IMR-90 (cell line): ENCODE data around the gene GLE1. TPM values are rescaled to one million over a fixed set of nuclear protein-coding genes. Genes with fewer than 3 reads are reported as not detected.

Experiments
- ATAC-seq: fragments of 200-7000 bp; cut with Tn5 transposase; 2 replicates; pipeline ENCODE4 v1.9.1; 2020; ENCODE audit warnings: low read depth, mild to moderate bottlenecking, moderate library complexity
- BruUV-seq: library from RNA; stranded (reverse); fragments of 400-500 nt; replicated peaks from 2 replicates; lab custom pipeline; 2021; lab: Mats Ljungman, UMichigan
- CTCF ChIA-PET: fragments of 300-600 bp; formaldehyde crosslinking; extraction: SDS; loops from one replicate; lab custom pipeline; 2021; ENCODE audit warnings: antibody characterized with exemption; lab: Yijun Ruan, JAX
- POLR2A ChIA-PET: fragments of 300-600 bp; sonication (Branson Sonifier 250); formaldehyde crosslinking; loops from one replicate; lab custom pipeline; 2022; ENCODE audit warnings: antibody characterized with exemption; ENCODE audit not compliant: unreplicated experiment; lab: Charles Lee
- DNase-seq: peaks from one replicate; pipeline ENCODE4 v3.0.0; 2013
- H2AFZ ChIP-seq: replicated peaks from 2 replicates; pipeline ENCODE3; 2013; ENCODE audit warnings: low read length, mild to moderate bottlenecking; ENCODE audit not compliant: poor library complexity
- H2AK5ac ChIP-seq: 2 replicates; pipeline ENCODE4 v1.6.1; 2013; ENCODE audit warnings: low read depth, low read length, inconsistent platforms
- H2AK9ac ChIP-seq: replicated peaks from 2 replicates; pipeline ENCODE3; 2013; ENCODE audit warnings: mild to moderate bottlenecking, low read depth, low read length, moderate library complexity; ENCODE audit not compliant: poor library complexity
- H2BK120ac ChIP-seq: 2 replicates; pipeline ENCODE4 v1.6.1; 2013; ENCODE audit warnings: low read depth, low read length, inconsistent platforms
- H2BK15ac ChIP-seq: 3 replicates; pipeline ENCODE4 v1.6.1; 2013; ENCODE audit warnings: low read depth, low read length, inconsistent platforms
- H2BK20ac ChIP-seq: 2 replicates; pipeline ENCODE4 v1.6.1; 2013; ENCODE audit warnings: low read depth, mild to moderate bottlenecking, inconsistent platforms, low read length, moderate library complexity
- H2BK5ac ChIP-seq: 2 replicates; pipeline ENCODE4 v1.6.1; 2013; ENCODE audit warnings: mild to moderate bottlenecking, low read depth, low read length, inconsistent platforms; ENCODE audit not compliant: poor library complexity, severe bottlenecking
- H3K14ac ChIP-seq: replicated peaks from 2 replicates; pipeline ENCODE4 v1.6.1; 2013; ENCODE audit warnings: low read depth, low read length, inconsistent platforms
- H3K18ac ChIP-seq: 2 replicates; pipeline ENCODE4 v1.6.1; 2013; ENCODE audit warnings: low read depth, low read length, control low read depth
- H3K23ac ChIP-seq: 2 replicates; pipeline ENCODE4 v1.6.1; 2013; ENCODE audit warnings: low read depth, low read length, inconsistent platforms
- H3K27ac ChIP-seq: 2 replicates; pipeline ENCODE4 v1.5.1; 2013; ENCODE audit warnings: mild to moderate bottlenecking, control low read depth, low read length; ENCODE audit not compliant: insufficient read depth
- H3K27me3 ChIP-seq: 2 replicates; pipeline ENCODE4 v1.6.1; 2013; ENCODE audit warnings: low read length; ENCODE audit not compliant: control insufficient read depth, insufficient read depth
- H3K36me3 ChIP-seq: 2 replicates; pipeline ENCODE4 v1.6.1; 2013; ENCODE audit warnings: low read length, mixed read lengths; ENCODE audit not compliant: control insufficient read depth, insufficient read depth
- H3K4ac ChIP-seq: 2 replicates; pipeline ENCODE4 v1.6.1; 2013; ENCODE audit warnings: low read depth, low read length, inconsistent platforms
- H3K4me1 ChIP-seq: 2 replicates; pipeline ENCODE4 v1.6.1; 2013; ENCODE audit warnings: low read length, mixed read lengths; ENCODE audit not compliant: control insufficient read depth, insufficient read depth
- H3K4me2 ChIP-seq: 2 replicates; pipeline ENCODE4 v1.6.1; 2013; ENCODE audit warnings: low read depth, mild to moderate bottlenecking, control low read depth, low read length, moderate library complexity
- H3K4me3 ChIP-seq: 2 replicates; pipeline ENCODE4 v1.5.1; 2013; ENCODE audit warnings: low read depth, mild to moderate bottlenecking, control low read depth, low read length, moderate library complexity; ENCODE audit not compliant: insufficient read depth
- H3K56ac ChIP-seq: 2 replicates; pipeline ENCODE4 v1.6.1; 2013; ENCODE audit warnings: low read length, inconsistent platforms; ENCODE audit not compliant: insufficient read depth; ENCODE audit errors: extremely low read depth
- H3K79me1 ChIP-seq, 2 experiments: 2 replicates each; pipeline ENCODE4 v1.6.1; 2013; ENCODE audit warnings: low read length in 2 of 2, inconsistent platforms in 1 of 2, low read depth in 1 of 2
- H3K9ac ChIP-seq: 2 replicates; pipeline ENCODE4 v1.6.1; 2013; ENCODE audit warnings: low read depth, low read length, control low read depth
- H3K9me1 ChIP-seq: 2 replicates; pipeline ENCODE4 v1.6.1; 2013; ENCODE audit warnings: low read length, inconsistent platforms; ENCODE audit not compliant: insufficient read depth
- H3K9me3 ChIP-seq: 2 replicates; pipeline ENCODE4 v1.6.1; 2013; ENCODE audit warnings: low read length; ENCODE audit not compliant: control insufficient read depth, insufficient read depth
- H4K20me1 ChIP-seq: 2 replicates; pipeline ENCODE4 v1.6.1; 2013; ENCODE audit warnings: low read length, inconsistent platforms; ENCODE audit not compliant: insufficient read depth
- H4K5ac ChIP-seq: 2 replicates; pipeline ENCODE4 v1.6.1; 2013; ENCODE audit warnings: mild to moderate bottlenecking, low read depth, low read length, control low read depth
- H4K8ac ChIP-seq, 2 experiments: 2 replicates each; pipeline ENCODE4 v1.6.1; 2013; ENCODE audit warnings: low read depth in 2 of 2, low read length in 2 of 2, control low read depth in 1 of 2, inconsistent platforms in 1 of 2
- H4K91ac ChIP-seq: 2 replicates; pipeline ENCODE4 v1.6.1; 2013; ENCODE audit warnings: low read depth, low read length, inconsistent platforms; ENCODE audit not compliant: insufficient read depth
- BHLHE40 ChIP-seq: fragments of 150-350 bp; IDR thresholded peaks from 2 replicates; pipeline ENCODE4 v1.6.1; 2016; ENCODE audit warnings: mild to moderate bottlenecking, low read depth, low read length
- CEBPB ChIP-seq: IDR thresholded peaks from 2 replicates; pipeline ENCODE4 v1.6.1; 2012; ENCODE audit warnings: low read depth, low read length, improper control_type of control experiment
- FOS ChIP-seq: fragments of 150-350 bp; IDR thresholded peaks from 2 replicates; pipeline ENCODE4 v1.6.1; 2016; ENCODE audit warnings: low read depth, low read length
- MAFK ChIP-seq: IDR thresholded peaks from 2 replicates; pipeline ENCODE4 v1.6.1; 2012; ENCODE audit warnings: low read depth, low read length, improper control_type of control experiment
- MAZ ChIP-seq: IDR thresholded peaks from 2 replicates; pipeline ENCODE4 v1.6.1; 2012; ENCODE audit warnings: low read depth, mild to moderate bottlenecking, low read length, improper control_type of control experiment, moderate library complexity, borderline replicate concordance
- MXI1 ChIP-seq: IDR thresholded peaks from 2 replicates; pipeline ENCODE4 v1.6.1; 2012; ENCODE audit warnings: low read depth, mild to moderate bottlenecking, low read length, moderate library complexity, borderline replicate concordance
- NFE2L2 ChIP-seq: fragments of 150-350 bp; IDR thresholded peaks from 2 replicates; pipeline ENCODE4 v1.6.1; 2016; ENCODE audit warnings: low read depth, mild to moderate bottlenecking, low read length
- POLR2A ChIP-seq: IDR thresholded peaks from 2 replicates; pipeline ENCODE4 v1.6.1; 2012; ENCODE audit warnings: mild to moderate bottlenecking, low read depth, low read length
- RAD21 ChIP-seq: IDR thresholded peaks from 2 replicates; pipeline ENCODE4 v1.6.1; 2012; ENCODE audit warnings: low read length, improper control_type of control experiment
- RCOR1 ChIP-seq: IDR thresholded peaks from 2 replicates; pipeline ENCODE4 v1.6.1; 2012; ENCODE audit warnings: mild to moderate bottlenecking, low read length, improper control_type of control experiment; ENCODE audit not compliant: insufficient replicate concordance
- RFX5 ChIP-seq: IDR thresholded peaks from 2 replicates; pipeline ENCODE4 v1.8.0; 2012; ENCODE audit warnings: low read depth, mild to moderate bottlenecking, low read length, moderate library complexity
- WGBS, 2 experiments: methylation state at CpG; one replicate each; pipeline versions ENCODE4 v1.1.5 to v1.1.7; 2013; ENCODE audit warnings: missing lambda C conversion rate in 2 of 2; ENCODE audit not compliant: insufficient read length in 1 of 2; ENCODE audit errors: extremely low coverage in 2 of 2; 5-methylcytosine and 5-hydroxymethylcytosine counted together
- dilution Hi-C: fragments of 300-500 bp; cut with HindIII; formaldehyde crosslinking; loops from one replicate; pipeline ENCODE4 v1.14.3; 2018; ENCODE audit warnings: low sequenced_read_pairs; ENCODE audit not compliant: unreplicated experiment
- in situ Hi-C: fragments of 300-500 bp; cut with MboI; formaldehyde crosslinking; loops from 3 replicates; pipeline ENCODE4 v1.14.3; 2019; ENCODE audit warnings: low sequenced_read_pairs, inconsistent platforms, mixed read lengths
- intact Hi-C: fragments of 100-400 bp; cut with micrococcal nuclease; formaldehyde crosslinking; loops from 2 replicates; pipeline ENCODE4 v1.10.0; 2022
- polyA plus RNA-seq, 3 experiments: library from polyadenylated mRNA; depleted of rRNA; stranded (reverse); fragments of >200 nt; gene quantifications; 2 replicates each; pipeline ENCODE4 v1.2.3, GENCODE V29; 2012; ENCODE audit warnings: low replicate concordance in 1 of 3
- total RNA-seq: library from RNA; depleted of rRNA; stranded (reverse); fragments of >200 nt; gene quantifications from 2 replicates; pipeline ENCODE4 v1.2.3, GENCODE V29; 2012
- TF ChIP-seq, protein P1 (sequence below): conservative IDR thresholded peaks from 2 replicates; pipeline ENCODE4 v1.5.1; 2012; ENCODE audit warnings: mild to moderate bottlenecking, low read depth, low read length, improper control_type of control experiment
- TF ChIP-seq, protein P2 (sequence below): fragments of 150-350 bp; IDR thresholded peaks from 2 replicates; pipeline ENCODE4 v1.6.1; 2016; ENCODE audit warnings: low read depth, mild to moderate bottlenecking, low read length, moderate library complexity, borderline replicate concordance

Gene GLE1
- total and polyA plus RNA-seq, 2 of the 4 experiments (the other 2 are of a cell fraction): 14.3 to 39.4 TPM

DNA sequence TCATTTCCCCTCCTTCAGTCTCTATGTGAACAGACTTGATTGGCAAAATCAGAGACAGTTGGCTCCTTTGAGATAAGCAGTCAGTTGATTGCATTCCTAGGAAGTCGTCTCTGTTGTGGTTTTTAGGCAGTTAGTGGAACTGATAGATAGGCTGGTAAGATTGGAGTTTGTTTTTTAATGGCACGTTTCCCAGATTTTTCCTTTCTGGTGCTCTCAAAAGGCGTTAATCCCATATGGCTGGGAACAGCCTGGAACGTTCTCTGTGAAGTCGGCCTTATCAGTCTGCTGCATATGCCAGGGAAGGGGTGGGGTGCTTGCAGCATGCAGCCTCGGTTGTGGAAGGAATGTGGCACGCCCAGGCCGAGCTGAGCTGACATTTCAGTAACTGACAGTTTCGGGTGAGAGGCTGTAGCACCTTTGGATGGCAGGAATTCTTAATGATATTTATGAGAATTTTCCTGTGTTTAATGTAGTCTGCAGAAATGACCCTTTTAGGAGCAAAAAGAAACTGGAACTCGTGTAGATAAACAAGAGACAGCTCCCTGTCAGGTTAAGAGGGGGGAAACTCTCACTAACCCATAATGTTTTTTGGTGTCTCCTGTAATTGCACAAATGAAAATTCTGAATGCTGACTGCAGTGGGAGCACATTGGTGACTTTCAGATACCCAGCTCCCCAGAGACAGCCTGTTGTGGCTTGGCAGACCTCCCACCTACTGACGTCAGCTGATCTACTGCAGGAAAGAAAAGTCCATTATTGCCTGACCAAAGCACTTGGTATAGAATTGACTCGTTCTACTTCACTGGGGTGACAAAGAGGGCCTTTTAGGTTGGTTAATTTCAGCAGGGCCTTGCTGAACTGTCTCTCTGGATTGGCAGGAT lies 54.2 kb downstream of the GLE1 start:
- intact Hi-C loops: loop anchor here (2.0 kb wide), 2 partner anchors 54 to 76 kb away; partner anchors contain the start of gene GLE1
- Histone ChIP-seq H2BK15ac (no peak overlapping the region), H3K4me3 (peak overlapping the region; percentile 1; the same call in 1 of the 2 replicates), H2BK5ac (peak overlapping the region; percentile 58), H2AK9ac (no peak overlapping the region), H4K91ac (no peak overlapping the region), H3K4me2 (peak overlapping the region; percentile 74), H3K36me3 (peaks cover 4% of the 10 kb centered on the region), H2BK20ac (no peak overlapping the region), H2BK120ac (no peak overlapping the region), H3K27ac (peak overlapping the region; percentile 44), H2AFZ (no peak overlapping the region), H3K79me1 (peaks cover 3 to 67% of the 10 kb centered on the region in 2 experiments; a peak in 3 of 4 replicates), H3K9me1 (peaks cover 3% of the 10 kb centered on the region), H3K4ac (peak overlapping the region; percentile 23), H2AK5ac (peak overlapping the region; percentile 21; the same call in 1 of the 2 replicates), H4K20me1 (peaks cover 76% of the 10 kb centered on the region), H3K14ac (no peak overlapping the region), H4K8ac (no peak overlapping the region), H3K9ac (peak overlapping the region; percentile 21; the same call in 1 of the 2 replicates), H4K5ac (no peak overlapping the region), H3K23ac (peak overlapping the region; percentile 39; the same call in 1 of the 2 replicates), H3K4me1 (peaks cover 5% of the 10 kb centered on the region), H3K9me3 (no peaks in the 10 kb centered on the region), H3K27me3 (no peaks in the 10 kb centered on the region), H3K18ac (peak overlapping the region; percentile 2; the same call in 1 of the 2 replicates), H3K56ac (no peak overlapping the region)
- ChIA-PET CTCF (interaction anchor here (1.0 kb wide), 1 partner anchor 10 kb away, joined by 3 read pairs; no protein-coding TSS in a partner anchor), POLR2A (no interaction called here)
- WGBS, 2 experiments: 0% methylated on average over 1 of the region's 12 CpGs; no CpG with 5 or more reads in 1 of the 2 experiments
- BruUV-seq: no TSS peak
- DNase-seq: peak; percentile 95
- in situ Hi-C loops: loop anchor here (10.0 kb wide), 1 partner anchor 264 kb away; no protein-coding TSS in a partner anchor
- dilution Hi-C loops: no loop called here
- peak; percentile 50 for ATAC-seq
- TF ChIP-seq RCOR1 (no peak), NFE2L2 (no peak), BHLHE40 (peak; percentile 50; the same call in 1 of the 2 replicates), MAZ (no peak), CEBPB (0 out of 2 replicates have a peak, but pooled peaks have one; percentile 8), RFX5 (no peak), MXI1 (peak; percentile 63; the same call in 1 of the 2 replicates), POLR2A (no peak), RAD21 (peak; percentile 9; the same call in 1 of the 2 replicates), MAFK (peak; percentile 68), FOS (no peak)
- TF ChIP-seq, protein P1, sequence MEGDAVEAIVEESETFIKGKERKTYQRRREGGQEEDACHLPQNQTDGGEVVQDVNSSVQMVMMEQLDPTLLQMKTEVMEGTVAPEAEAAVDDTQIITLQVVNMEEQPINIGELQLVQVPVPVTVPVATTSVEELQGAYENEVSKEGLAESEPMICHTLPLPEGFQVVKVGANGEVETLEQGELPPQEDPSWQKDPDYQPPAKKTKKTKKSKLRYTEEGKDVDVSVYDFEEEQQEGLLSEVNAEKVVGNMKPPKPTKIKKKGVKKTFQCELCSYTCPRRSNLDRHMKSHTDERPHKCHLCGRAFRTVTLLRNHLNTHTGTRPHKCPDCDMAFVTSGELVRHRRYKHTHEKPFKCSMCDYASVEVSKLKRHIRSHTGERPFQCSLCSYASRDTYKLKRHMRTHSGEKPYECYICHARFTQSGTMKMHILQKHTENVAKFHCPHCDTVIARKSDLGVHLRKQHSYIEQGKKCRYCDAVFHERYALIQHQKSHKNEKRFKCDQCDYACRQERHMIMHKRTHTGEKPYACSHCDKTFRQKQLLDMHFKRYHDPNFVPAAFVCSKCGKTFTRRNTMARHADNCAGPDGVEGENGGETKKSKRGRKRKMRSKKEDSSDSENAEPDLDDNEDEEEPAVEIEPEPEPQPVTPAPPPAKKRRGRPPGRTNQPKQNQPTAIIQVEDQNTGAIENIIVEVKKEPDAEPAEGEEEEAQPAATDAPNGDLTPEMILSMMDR: no peak
- TF ChIP-seq, protein P2, sequence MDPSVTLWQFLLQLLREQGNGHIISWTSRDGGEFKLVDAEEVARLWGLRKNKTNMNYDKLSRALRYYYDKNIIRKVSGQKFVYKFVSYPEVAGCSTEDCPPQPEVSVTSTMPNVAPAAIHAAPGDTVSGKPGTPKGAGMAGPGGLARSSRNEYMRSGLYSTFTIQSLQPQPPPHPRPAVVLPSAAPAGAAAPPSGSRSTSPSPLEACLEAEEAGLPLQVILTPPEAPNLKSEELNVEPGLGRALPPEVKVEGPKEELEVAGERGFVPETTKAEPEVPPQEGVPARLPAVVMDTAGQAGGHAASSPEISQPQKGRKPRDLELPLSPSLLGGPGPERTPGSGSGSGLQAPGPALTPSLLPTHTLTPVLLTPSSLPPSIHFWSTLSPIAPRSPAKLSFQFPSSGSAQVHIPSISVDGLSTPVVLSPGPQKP: no peak
